ENCODE results near the gene CYP27C1.

- TF ChIP-seq CTCF (IDR thresholded peaks at IDR 0.05) (no peak), POLR2A (IDR thresholded peaks at IDR 0.05) (no peak)
Observed at GRCh38 chr2:127259355-127259754, 39.3 kb upstream of the CYP27C1 start.

Data from adrenal gland (tissue), 5 donors.